NCI-H1092 treated with DMSO at 0.1 percent for 48 hours (cell line): Measurements from ENCODE around the gene PGM1.
A peak's percentile ranks its signal among the peaks of the same experiment; 100 is the strongest.

Experiments used
- DNase-seq: peaks from one replicate; lab custom pipeline; 2025; lab: John Stamatoyannopoulos, UW

The PGM1 gene

DNA sequence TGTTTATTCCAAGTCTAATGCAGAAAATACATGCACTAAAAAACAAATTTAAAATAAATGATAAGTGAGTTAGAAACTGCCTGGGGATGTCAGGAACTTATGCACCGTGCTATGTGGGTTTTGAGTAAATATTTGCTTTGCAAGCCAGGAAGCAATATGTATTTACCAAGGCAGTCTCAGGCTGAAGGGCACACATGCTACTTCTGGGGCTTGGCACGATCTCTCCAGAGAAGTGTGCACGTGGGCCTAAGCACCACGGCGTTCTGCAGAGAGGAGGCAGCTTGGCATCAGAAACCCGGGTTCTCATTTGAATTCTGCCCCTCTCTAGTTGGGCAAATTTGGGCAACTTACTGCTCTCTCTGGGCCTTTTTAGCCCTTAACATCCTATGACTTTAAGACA lies 108.0 kb downstream of the PGM1 start:
- peak; percentile 59 for DNase-seq

DNA sequence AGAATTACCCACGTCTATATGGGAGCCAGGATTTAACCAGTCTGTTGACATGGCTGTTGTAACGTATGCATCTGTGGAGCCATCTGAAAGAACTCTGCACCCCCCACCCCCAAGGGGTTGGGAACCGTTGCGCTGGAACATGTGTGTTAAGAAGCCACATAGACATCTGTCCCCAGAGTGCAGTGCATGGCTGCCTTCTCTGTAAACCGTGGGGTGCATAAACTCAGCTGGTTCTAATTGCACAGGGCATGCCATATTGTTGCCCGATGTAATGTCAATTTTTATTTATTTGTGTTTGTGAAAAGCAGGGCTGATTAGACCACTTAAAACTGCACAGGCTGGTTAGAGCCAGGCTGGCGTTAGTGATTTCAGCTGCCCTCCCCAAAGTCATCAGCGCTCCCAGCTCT lies 110.5 kb downstream of the PGM1 start:
- DNase-seq = peak; percentile 70

DNA sequence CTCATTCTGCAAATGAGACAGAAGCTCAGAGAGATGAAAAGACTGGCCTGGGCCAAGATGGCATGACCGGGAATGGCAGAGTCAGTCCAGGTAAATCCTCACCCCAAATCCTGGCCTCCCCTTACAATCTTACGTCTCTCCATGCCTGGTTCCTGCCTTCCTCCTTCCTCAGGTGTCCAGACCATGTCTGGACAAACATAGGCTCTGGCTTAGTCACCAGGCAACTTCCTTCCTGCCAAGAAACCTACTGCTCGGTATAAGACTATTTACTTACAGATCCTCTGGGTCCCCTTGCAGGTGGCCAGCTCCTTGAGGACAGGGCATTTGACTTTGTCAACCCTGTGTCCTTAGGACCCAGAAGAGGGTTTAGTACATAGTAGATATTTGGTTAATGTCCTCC lies 111.2 kb downstream of the PGM1 start:
- no peak for DNase-seq

DNA sequence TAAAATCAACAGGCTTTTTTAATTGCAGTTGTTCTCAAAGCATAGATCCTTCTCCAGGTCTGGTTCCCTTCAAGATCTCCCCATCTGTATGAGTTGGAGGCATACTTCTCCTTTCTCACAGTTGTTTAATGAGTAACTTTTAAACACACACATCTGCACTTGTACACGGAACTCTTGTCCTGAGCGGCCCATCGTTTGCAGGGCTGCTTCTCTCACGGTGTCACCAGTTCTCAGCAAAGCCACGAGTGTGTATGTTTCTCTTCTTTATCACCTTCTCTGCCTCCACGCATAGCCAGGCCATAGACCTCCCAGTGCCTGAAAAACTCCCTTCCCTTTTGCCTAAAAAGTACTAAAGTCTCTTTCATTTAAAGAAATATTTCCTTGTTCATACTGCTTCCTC lies 111.9 kb downstream of the PGM1 start:
- no peak for DNase-seq

DNA sequence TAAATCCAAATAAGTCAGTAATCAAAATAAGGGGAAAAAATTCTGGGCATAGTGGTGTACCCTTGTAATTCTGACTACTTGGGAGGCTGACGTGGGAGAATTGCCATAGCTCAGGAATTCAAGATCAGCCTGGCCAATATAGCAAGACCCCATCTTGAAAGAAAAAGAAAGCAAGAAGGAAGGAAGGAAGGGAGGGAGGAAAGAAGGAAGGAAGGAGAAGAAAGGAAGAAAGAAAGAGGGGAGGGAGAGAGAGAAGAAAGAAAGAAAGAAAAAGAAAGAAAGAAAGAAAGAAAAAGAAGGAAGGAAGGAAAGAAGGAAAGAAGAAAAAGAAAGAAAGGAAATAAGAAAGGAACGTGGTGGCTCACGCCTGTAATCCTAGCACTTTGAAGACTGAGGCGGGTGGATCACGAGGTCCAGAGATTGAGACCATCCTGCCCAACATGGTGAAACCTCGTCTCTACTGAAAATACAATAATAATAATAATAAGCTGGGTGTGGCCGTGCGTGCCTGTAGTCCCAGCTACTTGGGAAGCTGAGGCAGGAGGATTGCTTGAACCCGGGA lies 116.1 kb downstream of the PGM1 start:
- no peak for DNase-seq
